Measurements from ENCODE around the gene OR6B2.

GRCh38 chr2:240068193-240068592 is 38.0 kb upstream of the OR6B2 start:
- TF ChIP-seq, protein P1, sequence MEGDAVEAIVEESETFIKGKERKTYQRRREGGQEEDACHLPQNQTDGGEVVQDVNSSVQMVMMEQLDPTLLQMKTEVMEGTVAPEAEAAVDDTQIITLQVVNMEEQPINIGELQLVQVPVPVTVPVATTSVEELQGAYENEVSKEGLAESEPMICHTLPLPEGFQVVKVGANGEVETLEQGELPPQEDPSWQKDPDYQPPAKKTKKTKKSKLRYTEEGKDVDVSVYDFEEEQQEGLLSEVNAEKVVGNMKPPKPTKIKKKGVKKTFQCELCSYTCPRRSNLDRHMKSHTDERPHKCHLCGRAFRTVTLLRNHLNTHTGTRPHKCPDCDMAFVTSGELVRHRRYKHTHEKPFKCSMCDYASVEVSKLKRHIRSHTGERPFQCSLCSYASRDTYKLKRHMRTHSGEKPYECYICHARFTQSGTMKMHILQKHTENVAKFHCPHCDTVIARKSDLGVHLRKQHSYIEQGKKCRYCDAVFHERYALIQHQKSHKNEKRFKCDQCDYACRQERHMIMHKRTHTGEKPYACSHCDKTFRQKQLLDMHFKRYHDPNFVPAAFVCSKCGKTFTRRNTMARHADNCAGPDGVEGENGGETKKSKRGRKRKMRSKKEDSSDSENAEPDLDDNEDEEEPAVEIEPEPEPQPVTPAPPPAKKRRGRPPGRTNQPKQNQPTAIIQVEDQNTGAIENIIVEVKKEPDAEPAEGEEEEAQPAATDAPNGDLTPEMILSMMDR (IDR thresholded peaks at IDR 0.05), result no peak
- no peak for TF ChIP-seq POLR2A (IDR thresholded peaks at IDR 0.05)
